Stimulated activated CD8-positive, alpha-beta memory T cell treated with anti-CD3 and anti-CD28 coated beads, Interleukin-4, amount 100 ng/mL, for 24 hours (primary cell): ENCODE data around the gene PLIN3.
"Not testable (repeated sequence)": the region's sequence is repeated elsewhere in the genome, so short reads cannot be mapped to it uniquely, and the experiment has no call there.

Experiments used
- DNase-seq: peaks from one replicate; pipeline ENCODE4 v3.0.0-alpha.2; 2020; ENCODE audit warnings: low read depth

The PLIN3 gene

GRCh38 chr19:4867534-4868285 lies at the start of gene PLIN3:
PLIN3 (minus strand) TSS chr19:4867667; CDS start chr19:4861394, 6,273 bp downstream.
- DNase-seq, result peak; percentile 84

GRCh38 chr19:4916292-4917082 lies 49.0 kb upstream of the PLIN3 start:
- DNase-seq, result peak; percentile 19

- DNase-seq, result peak; percentile 55
These were observed 47.5 kb upstream of the PLIN3 start for GRCh38 chr19:4914736-4915501.

GRCh38 chr19:4913996-4914735 lies 46.7 kb upstream of the PLIN3 start:
- DNase-seq, result peak; percentile 19

GRCh38 chr19:4911786-4912672 lies 44.6 kb upstream of the PLIN3 start:
- peak; percentile 42 for DNase-seq

GRCh38 chr19:4911314-4911713 lies 43.8 kb upstream of the PLIN3 start:
- DNase-seq, result no peak

- no peak for DNase-seq
These were observed 43.3 kb upstream of the PLIN3 start for GRCh38 chr19:4910594-4911281.

- peak; percentile 90 for DNase-seq
These were observed 42.6 kb upstream of the PLIN3 start for GRCh38 chr19:4909897-4910593.

GRCh38 chr19:4909156-4909896 lies 41.9 kb upstream of the PLIN3 start, which contains the start of gene UHRF1:
UHRF1 (plus strand) TSS chr19:4909501; CDS start chr19:4910886, 1,385 bp downstream.
- DNase-seq, result peak; percentile 70

- no peak for DNase-seq
These were observed 41.3 kb upstream of the PLIN3 start for GRCh38 chr19:4908781-4909155.

- DNase-seq, result no peak
These were observed 40.9 kb upstream of the PLIN3 start for GRCh38 chr19:4908360-4908759.

- no peak for DNase-seq
These were observed 39.5 kb upstream of the PLIN3 start for GRCh38 chr19:4906963-4907362.

- no peak for DNase-seq
These were observed 37.0 kb upstream of the PLIN3 start for GRCh38 chr19:4904481-4904880.

- no peak for DNase-seq
These were observed 35.3 kb upstream of the PLIN3 start, which contains the start of gene ARRDC5 for GRCh38 chr19:4902796-4903195. ARRDC5 (minus strand) TSS chr19:4902896; CDS start chr19:4902825, 71 bp downstream.

- DNase-seq, result not testable (repeated sequence)
These were observed 33.4 kb upstream of the PLIN3 start for GRCh38 chr19:4900879-4901278.

- DNase-seq, result no peak
These were observed 29.7 kb upstream of the PLIN3 start for GRCh38 chr19:4897146-4897545.

GRCh38 chr19:4896372-4896771 lies 28.9 kb upstream of the PLIN3 start:
- no peak for DNase-seq

GRCh38 chr19:4892962-4893361 lies 25.5 kb upstream of the PLIN3 start:
- DNase-seq, result not testable (repeated sequence)

- no peak for DNase-seq
These were observed 23.6 kb upstream of the PLIN3 start for GRCh38 chr19:4891066-4891465.
